HS-5 (cell line): ENCODE results near the gene PLPP3.

Experiments
- DNase-seq: peaks from one replicate; pipeline ENCODE4 v3.0.0-alpha.2; 2012; ENCODE audit warnings: low read depth

The PLPP3 gene

GRCh38 chr1:56575865-56576264 is 3.5 kb downstream of the PLPP3 start:
- no peak for DNase-seq

GRCh38 chr1:56574794-56575193 is 4.6 kb downstream of the PLPP3 start:
- DNase-seq = no peak

- no peak for DNase-seq
These were observed 6.1 kb downstream of the PLPP3 start for GRCh38 chr1:56573311-56573710.

DNA sequence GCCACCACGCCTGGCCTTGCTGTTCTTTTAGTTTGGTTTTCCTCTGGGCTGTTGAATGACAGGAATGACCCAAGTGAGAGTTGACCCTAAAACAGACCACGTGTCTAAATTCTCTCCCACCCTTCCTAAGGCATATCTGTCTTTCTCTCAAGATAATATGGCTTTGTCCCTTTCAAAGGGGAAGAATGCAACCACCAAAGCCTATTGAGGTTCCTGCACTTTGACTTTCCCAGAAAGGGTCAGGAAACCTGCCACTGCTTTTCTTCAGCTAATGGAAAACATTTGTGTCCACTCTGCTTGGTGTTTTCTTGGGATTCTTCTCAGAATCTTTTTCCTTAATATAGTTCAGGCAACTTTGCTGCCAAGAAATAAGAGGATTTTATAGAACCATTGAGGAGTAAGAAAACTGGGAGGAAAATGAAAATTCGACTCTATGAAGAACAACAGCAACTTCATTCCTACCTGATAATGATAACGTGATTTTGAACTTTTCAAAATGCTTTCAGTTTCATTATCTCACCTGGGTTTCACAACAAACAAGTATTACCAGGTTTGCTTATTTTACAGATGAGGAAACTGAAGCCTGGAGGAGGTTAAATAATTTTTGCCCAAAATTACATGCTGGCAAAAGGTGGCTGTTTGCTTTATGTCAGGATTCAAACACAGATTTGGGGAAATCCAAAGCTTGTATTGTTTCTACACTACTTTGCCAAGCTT is 6.9 kb downstream of the PLPP3 start:
- no peak for DNase-seq

DNA sequence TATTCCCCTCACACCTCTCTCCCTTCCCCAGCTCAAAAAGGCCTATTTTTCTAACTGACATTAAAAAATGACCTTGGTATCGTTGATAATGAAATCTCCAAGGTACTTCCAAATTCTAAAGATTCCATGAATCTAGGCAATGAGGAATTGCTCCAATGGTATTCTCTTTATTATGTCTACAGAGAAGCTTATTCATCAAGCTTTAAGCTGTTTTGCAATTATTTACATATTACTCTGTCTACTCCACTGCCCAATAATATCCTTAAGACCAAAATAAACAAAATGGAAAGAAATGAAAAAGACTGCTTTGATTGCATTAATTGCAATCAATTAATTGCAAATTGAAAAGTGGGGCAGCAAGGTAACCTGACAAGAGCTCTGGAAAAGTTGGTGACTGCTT is 7.9 kb downstream of the PLPP3 start:
- DNase-seq = no peak

- DNase-seq = no peak
These were observed 8.4 kb downstream of the PLPP3 start for GRCh38 chr1:56570924-56571372.

GRCh38 chr1:56569661-56570060 is 9.7 kb downstream of the PLPP3 start:
- no peak for DNase-seq

DNA sequence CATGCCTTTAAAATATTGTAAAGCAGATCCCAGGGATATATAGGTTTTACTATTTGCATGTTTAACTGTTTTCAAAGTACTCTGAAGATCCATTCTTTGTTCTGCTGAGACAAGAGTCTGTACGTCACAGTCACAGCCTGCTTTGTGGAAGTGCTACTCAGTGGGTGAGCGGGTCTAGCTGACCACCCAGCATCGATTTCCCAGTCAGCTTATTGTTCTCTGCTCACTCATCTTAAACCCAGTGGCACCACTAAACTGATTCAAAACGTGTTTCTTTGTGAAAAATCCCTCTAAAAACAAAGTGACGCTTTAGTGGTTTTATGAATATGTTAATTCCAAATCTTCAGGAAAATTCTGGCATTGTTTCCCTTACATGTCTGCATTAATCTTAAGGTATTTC is 12.4 kb downstream of the PLPP3 start:
- no peak for DNase-seq

GRCh38 chr1:56566061-56566744 is 13.2 kb downstream of the PLPP3 start:
- DNase-seq = no peak

DNA sequence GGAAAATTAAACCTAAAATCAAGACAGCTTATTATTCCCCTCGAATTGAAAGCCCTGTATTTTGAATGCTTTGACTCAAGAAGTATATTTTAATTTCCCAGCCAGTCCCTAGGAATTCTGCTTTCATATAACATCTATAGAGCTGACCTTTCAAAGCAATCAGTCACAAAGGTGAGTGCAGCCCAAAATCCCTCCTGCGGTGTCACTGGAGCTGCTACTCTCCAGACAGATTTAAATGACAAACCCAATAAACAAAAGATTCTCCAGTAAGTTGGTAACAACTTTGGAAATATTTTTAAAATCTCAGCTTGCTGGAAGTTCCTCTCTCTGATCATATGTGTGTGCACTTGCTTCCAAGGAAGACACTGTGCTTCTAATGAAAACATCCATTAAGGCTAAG is 14.7 kb downstream of the PLPP3 start:
- no peak for DNase-seq

DNA sequence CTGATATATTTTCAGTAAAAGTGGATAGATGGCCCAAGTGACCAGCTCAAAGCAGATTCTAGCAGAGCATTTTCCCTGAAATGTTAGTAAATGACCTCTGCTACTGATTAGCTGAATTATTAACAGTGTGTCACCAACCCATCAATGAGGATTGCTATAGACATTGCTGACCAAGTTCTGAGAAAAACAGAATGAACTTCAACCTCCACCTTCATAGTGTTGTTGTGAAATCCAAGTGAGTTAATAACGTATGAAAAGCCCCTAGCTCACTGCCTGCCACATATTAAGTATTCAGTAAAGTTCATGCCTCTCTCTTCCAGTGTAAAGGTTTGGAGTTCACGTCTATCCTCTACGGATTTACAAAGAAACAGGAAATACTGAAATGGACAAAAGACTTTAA is 15.8 kb downstream of the PLPP3 start:
- no peak for DNase-seq

DNA sequence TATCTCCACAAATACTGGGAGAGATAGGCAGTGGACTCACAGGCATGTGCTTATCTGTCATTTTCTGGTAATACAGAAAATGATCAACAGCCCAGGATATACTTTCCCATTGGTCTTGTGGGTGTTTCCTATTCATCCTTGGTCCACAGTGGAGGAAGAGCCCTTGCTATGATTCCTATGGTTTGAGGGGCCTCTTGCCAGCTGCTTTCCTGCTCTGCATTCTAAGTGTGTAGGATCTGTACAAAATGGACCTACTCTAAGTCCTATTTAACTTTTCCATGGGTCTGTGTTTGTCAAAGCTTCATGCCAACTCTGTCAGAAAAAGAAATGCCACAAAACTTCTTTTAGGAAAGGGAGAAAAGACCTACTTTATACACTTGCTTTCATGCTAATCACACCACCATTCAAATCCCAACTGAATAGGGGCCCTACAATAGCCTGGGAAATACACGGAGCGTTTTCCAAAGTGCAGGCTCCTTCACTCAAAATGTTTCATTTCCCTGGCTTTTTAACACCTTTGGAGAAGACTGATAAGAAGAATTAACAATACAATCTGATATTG is 16.4 kb downstream of the PLPP3 start:
- no peak for DNase-seq

GRCh38 chr1:56561227-56562019 is 17.9 kb downstream of the PLPP3 start:
- no peak for DNase-seq

DNA sequence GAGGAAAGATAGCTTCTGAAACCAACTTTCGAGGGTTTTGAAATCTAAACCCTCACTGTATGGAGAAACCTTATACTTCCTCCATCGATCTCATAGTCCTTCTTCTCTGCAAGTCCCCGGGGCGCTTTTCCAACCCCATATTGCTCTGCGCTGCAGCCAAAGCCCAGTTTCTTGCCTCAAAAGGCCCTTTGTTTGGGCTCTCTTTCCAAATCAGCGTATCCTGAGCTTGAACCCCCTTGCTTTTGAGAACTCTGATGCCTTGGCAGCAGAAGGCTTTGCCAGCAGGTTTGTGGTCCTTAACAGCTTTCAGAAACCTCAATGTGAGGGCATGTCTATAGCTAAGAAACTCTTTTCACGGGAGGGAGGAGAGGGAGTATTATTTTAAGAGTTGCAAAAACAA is 21.6 kb downstream of the PLPP3 start:
- DNase-seq = no peak

DNA sequence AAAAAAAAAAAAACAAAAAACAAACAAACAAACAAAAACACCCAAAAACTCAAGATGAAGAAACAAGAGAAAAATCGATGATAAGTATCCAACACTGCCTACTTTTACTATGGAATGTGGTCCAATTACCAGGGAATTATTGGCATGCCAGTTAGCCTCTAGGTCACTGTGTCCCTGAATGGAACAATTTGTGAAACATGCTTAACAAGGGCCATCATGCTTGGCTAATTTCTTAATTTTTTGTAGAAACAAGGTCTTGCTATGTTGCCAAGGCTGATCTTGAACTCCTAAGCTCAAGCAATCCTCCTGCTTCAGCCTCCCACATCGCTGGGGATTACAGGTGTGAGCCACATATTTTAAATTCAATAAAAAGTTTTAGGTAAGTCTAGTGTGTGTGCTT is 23.9 kb downstream of the PLPP3 start:
- DNase-seq = no peak

GRCh38 chr1:56553046-56553445 is 26.3 kb downstream of the PLPP3 start:
- DNase-seq = no peak

DNA sequence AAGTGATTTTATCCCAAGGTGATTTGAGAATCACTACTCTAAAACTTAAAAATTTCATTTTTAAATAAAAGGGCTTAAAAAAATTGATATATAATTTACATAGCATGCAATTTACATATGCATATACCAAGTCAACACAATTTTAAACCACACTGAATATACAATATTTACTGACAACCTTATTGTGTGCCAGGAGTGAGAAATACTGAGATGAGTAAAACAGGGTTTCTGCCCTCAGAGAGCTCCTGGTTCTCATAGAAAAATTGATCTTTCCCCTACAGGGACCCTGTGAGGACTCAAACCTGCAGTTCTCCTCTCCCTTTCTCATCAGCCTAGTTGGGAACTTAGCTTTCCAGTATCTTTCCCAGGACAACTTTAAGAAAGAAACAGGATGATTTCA is 27.0 kb downstream of the PLPP3 start:
- DNase-seq = no peak

- DNase-seq = no peak
These were observed 27.7 kb downstream of the PLPP3 start for GRCh38 chr1:56551691-56552090.

DNA sequence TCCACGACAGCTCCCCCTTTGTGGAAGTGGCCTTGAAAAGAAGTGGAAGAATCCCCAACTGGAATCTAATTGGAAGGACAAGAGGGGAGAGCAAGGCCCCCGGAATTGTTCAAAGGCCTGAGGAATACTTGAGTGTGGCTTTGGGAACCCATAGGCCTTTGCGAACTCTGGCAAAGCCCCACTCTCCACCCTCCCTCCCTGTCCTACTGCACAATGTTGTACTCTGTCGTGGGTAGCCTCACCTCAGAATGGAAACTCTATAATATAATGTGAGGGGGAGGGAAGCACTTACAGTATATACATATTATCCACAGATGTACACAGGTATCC is 28.5 kb downstream of the PLPP3 start:
- DNase-seq = no peak

DNA sequence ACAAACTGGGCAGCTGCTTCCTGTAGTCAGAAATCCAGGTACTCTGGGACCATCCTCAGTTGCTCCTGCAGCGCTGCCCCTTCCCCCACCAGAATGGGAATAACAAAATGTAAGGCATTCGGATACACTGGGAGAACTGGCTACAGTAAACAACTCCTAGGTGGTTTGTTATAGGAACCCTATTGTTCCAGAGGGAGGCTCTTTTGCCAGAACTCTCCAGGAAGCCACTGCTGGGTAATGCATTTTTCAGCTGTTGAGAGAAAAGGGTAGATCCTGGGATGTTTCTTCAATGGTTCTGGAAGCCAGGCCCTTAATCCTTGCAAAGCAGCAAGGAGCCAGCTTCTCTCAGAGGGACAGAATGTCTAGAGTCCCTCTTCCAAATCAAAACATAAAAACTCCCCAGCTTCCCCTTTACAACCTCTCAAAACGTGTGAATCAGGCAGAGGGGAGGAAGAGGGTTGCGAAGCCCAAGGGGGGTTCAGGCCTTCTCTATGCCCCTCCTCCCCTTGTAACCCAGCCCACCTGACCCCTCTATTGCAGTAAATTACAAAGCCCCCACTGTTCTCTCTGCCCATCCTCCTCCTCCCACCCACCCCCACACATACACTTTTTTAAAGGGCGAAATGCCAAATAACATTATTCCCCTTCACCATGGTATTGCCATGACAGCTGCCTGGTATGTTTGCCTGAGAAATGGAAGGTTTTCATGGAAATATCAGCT is 29.1 kb downstream of the PLPP3 start:
- DNase-seq = no peak

GRCh38 chr1:56548571-56548970 is 30.8 kb downstream of the PLPP3 start:
- no peak for DNase-seq

- DNase-seq = no peak
These were observed 31.4 kb downstream of the PLPP3 start for GRCh38 chr1:56547977-56548376.
